HG02678 (cell line): ENCODE results near the gene DTD1.

Experiments used
- ATAC-seq: cut with Tn5 transposase; IDR thresholded peaks from one replicate; pipeline ENCODE4 v1.9.1; 2021; ENCODE audit warnings: mild to moderate bottlenecking, moderate library complexity; ENCODE audit not compliant: unreplicated experiment

DTD1 gene, protein sequence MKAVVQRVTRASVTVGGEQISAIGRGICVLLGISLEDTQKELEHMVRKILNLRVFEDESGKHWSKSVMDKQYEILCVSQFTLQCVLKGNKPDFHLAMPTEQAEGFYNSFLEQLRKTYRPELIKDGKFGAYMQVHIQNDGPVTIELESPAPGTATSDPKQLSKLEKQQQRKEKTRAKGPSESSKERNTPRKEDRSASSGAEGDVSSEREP

DNA sequence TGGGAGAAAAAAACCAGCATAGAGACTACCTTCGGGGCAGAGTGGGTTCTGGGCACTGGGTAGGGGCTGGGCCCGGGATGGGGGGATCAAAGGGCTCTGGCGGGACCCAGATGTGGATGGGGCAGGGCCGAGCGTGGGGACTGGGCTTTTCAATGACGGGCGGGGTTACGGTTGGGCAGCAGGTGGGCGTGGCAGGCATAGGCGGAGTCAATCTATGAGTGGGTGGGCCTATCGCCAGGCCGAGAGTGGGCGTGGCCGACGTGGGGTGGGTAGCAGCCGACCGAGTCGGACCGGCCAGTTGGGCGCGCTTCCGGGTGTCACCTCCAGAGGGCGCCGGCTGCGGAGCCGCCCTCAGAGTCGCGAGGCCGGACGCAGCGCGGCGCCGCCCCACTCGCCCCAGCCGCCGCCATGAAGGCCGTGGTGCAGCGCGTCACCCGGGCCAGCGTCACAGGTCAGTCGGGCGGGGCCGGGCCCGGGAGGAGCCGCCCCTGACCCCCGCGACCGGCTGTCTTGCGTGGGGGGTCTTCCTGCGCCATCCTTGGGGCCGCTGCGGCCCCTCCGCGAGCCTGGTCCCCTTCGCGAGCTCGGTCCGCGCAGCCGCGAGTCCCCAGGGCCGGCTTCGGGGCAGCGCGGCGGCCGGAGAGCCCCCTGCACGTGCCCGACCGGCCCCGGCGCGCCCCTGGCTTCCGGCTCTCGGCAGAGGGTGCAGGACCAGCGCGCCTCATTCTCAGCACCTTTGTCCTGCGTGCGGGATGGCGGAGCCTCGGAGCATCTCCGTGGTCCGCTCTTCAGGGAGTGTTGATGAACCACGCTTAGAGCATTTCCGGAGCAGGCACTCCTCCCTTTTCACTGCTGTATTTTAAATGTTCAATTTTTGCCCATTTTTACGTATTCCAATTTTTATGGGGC lies at the start of gene DTD1:
TSS of gene DTD1 (plus strand) at position 390 of the 909 bp plus-strand sequence. CDS start at position 409, 19 bp downstream.
- ATAC-seq: peak; percentile 87

DNA sequence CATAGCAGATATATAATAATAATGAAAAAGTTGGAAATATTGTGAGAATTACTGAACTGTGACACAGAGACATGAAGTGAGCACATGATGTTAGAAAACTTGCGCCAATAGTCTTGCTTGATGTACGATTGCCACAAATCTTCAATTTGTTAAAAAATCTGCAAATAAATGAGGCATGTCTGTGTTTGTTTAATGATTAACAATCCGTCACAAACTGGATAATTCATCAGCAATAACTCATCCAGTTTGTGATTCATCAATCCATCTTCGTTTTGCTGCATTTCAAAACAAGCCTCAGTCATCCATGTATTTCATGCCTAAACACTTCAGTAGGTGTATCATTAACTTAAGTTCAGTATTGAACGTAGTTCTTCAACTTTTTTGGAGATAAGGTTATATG lies 46.1 kb upstream of the DTD1 start:
- ATAC-seq: no peak

DNA sequence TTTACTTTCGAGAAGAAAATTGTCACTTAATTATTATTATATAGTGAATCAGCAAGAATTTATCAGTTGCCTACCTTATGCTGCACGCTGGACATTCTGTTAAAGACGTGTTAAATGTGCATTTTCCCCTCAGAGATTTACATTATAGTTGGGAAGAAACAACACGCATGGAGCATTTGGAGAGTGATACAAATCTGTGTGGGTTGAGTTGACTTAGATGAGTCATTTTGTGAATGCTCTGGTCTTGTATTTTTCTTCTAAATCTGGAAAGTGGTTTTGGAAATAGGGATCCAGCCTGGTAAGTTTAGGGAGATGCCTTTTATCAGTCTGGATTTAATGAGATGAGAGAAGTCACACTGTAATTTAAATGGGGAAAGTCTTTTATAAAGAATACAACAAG lies 44.6 kb upstream of the DTD1 start:
- no peak for ATAC-seq

DNA sequence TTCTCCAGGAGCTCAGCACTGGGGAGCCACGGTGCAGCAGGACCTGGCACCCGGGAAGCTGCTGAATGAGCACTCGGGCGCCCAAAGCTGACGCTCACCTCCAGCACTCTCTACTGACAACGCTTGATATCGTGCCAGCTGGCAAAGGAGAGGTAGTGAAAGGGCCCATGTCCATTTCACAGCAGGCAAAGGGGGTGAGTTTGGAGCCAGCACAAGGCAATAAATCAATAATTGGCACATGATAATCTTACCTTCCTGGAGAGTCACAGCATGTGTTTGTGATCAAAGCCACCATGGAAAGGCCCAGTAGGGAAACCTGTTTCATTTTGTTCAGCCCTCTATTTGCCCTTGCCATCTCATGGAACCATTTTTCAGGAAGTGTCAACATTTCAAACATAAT lies 43.9 kb upstream of the DTD1 start:
- no peak for ATAC-seq

DNA sequence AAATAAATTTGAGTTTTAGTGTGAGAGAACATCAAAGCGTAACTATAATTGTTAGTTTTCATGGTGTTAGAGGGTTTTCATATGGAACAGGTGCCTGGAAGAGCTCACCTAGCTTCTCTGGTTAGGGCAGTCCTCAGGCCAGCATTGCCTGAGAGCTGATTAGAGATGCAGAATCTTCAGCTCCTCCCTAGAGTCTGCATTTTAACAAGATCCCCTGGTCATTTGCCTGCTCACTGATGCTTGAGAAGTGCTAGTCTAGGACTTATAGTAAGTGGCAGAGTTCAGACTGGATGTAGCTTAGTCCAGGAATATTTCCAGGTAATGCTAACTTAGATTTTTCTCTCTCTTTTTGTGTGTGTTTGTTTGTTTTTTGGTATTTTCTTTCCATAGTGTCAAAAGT lies 42.3 kb upstream of the DTD1 start:
- ATAC-seq: no peak

DNA sequence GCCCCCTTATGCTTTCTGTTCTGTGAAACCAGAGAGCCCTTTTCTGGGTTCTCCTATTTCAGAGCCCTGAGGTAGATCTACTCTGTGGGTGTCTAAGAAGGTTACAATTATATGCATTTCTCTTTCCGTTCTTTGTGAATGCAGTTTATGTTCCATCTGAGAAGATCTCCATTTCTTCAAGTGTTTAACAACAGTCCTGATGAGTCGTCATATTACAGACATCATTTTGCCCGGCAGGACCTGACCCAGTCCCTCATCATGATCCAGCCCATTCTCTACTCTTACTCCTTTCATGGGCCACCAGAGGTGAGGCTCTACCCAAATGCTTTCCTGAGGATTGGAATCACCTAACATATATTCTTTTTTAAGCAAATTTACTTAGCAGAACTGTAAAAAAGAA lies 39.4 kb upstream of the DTD1 start:
- no peak for ATAC-seq

DNA sequence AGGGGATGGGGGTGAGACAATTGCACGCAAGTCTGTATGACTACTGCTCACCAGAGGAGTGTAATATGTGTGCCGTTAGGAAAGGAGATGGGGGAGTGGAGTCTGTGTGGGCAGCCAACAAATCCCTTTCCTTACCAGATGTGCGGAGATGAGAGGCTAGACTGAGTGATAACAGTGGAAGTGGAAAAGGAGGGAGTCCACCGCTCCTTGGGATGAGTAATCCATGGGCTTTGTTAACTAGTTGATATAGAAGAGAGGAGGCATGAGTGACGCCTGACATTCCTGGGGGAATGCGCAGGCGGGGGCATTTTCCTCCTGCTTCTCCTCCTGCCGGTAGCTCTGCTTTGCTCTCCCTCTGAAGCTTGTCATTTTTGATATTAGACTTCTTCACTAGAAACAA lies 34.1 kb upstream of the DTD1 start:
- ATAC-seq: no peak

DNA sequence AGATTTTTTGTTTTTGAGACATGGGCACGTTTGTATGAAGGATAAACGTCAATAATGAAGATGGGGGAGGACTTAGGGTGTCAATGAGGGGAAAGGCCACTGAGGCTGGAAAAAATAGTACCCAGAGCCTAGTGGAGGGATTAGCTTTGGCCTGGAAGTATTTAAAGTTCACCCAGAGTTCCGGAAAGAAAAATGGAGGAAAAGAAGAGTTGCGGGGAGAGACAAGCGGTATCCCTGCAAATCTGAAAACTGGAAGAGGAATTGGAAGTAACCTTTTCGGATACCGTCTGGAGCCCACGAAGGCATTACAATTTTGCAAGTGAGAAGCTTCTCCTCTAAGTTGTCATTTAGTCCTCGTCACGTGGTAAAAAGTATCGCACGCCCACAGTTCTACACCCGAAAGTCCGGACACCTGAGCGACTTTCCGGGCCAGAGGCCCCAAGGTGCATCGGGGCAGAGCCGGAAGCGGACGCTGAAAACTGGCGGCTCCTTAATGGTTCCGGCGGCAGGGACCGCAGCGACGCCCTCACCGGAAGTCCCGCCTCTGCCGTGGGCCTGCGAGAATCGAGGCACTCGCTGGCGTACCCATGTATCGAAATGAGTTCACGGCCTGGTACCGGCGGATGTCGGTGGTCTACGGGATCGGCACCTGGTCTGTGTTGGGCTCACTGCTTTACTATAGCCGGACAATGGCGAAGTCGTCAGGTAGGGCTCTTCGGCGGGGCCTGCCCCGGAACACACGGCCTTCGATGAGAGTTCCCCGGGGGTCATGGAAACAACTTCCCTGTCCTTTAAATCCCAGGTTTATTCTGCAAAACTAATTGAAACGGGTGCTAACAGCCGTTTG lies 20.7 kb upstream of the DTD1 start, which contains the start of gene SMIM26:
TSS of gene SMIM26 (plus strand) at position 541 of the 847 bp plus-strand sequence. CDS start at position 588, 47 bp downstream.
- ATAC-seq: peak; percentile 100

DNA sequence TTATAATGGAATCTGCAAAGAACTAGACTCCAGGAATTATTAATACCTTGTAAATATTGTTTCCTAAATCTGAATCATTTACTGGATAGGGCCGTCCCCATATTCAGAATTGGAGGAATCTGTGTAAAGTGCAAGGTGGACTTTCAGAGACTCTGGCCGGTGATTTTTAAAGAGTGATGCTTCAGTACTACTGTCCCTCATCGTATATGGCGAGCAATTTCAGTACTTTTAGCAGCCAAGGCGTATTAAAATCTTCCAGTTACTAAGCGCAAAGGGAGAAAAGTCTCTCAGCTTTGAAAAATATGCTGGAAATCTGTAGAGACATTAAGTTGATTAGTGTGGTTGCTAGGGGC lies 20.1 kb upstream of the DTD1 start:
- ATAC-seq: peak; percentile 13

DNA sequence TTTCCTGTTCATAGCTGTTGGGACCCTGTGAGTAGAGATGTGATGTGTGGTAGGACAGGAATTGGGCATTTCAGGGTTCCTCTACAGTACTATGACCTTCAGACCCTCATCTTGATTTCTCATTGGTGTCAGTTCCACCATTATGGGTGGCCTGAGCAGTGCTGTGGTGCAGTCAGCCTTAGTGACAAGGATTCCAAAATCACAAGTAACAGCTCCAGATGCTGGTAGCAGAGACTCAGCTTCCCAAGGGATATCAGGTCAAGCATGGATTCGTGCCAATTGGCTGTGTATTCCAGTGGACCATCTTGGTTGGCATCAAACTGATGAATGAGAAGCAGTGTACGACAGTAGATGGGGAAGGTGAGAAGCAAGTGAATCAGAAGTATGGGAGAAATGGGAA lies 16.8 kb upstream of the DTD1 start:
- ATAC-seq: no peak

DNA sequence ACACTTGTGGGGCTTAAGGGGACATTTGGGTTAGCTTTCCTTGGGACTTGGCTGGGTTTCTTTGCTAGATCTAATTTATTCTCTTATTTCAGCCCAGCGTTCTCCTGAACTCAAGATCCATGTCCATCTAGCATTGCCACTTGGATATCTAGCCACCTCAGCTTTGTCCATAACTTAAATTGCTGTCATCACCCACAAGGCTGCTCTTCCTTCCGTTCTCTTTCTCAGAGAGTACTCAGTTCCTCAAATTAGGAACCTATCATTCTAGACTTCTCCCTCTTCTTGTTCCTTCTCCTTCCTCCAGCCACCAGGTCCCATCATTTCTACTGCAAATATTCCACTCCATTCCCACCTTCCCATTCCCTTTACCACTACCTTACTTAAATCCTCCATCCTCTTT lies 16.3 kb upstream of the DTD1 start:
- ATAC-seq: no peak

DNA sequence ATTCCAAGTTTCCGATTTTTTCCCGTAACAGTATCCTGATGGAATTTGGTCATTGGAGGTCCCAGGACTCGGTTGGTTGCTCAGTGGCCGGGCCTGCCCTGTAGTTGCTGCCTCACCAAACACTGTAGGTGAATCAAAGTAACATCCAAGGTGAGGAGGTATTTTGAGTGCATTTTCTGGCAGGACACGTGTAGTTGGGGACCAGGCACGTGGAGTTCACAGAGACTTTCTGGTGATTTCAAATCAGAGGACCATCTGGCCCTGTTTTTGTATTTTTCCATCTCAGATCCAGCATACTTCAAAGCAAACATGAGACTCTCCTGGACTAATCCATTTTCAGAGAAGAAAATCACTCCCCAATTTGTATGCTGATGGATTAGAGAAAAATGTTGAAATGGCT lies 9.9 kb upstream of the DTD1 start:
- ATAC-seq: no peak

DNA sequence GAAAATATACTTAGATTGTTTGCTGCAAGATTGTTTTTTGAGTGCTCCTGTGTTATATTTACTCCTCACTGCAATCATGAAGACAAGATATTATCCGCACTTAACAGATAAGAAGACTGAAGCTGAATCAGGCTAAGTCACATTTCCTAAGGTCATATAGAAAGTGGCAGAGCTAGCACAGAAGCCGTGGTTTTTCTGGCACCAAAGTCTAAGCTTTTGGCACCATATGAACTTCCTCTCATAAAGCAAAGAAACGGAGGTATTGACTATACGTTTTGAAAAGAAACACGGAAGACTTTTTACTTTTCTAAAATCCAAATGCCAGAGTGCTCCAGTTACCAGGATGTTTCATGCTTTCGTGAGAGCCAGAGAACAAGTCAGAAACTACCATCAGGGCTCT lies 9.3 kb upstream of the DTD1 start:
- ATAC-seq: no peak

DNA sequence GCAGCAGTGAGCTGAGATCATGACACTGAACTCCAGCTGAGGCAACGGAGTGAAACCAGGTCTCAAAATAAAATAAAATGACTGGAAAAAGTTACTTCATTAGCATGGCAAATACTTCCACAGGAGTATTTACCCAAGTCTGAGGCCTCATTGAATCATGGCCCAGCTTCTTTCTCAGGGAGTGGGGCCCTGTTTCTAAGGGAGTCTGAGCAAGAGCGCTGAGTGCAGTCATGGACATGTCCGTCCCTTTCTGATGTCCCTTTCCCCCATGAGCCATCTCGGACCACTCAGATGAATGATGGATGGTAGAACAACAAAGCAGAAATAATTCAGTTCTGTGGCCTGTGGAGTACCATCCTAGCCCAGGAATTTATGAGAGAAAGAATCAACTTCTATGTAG lies 7.8 kb upstream of the DTD1 start:
- no peak for ATAC-seq

DNA sequence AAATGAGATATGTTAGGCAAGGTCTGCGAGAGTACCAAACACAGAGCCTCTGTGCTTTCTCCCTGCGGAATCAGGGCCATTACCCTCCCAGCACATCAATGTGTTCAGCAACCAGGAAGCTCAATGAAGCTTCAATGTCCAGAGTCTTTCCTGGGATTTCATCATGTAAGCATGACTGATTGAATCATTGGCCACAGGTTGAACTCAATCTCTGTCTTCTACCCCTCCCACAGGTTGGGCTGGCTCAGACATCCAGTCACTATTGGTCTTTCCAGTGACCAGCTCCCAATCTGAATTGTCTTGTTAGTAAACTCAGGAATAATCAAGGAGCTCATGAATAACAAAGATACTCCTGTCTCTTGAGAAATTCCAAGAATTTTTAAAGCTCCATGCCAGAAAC lies 2.7 kb upstream of the DTD1 start:
- ATAC-seq: no peak

DNA sequence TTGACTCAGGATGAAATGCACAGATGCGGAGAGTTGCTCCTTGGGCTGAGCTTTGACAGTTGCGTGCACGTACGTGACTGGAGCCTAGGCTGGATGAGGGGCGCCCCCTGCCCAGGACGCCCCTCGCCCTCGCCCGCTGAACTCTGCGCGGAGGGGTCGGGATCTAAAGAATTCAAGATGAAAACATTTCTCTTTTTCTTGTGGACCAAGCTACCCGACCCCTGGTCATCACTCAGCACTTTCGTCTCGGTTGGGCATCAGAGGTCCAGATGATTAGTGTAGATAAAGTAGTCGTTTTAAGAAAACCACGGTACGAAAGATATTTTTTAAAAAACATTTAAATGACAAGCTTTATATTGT lies 700 bp downstream of the DTD1 start:
- peak; percentile 6 for ATAC-seq

DNA sequence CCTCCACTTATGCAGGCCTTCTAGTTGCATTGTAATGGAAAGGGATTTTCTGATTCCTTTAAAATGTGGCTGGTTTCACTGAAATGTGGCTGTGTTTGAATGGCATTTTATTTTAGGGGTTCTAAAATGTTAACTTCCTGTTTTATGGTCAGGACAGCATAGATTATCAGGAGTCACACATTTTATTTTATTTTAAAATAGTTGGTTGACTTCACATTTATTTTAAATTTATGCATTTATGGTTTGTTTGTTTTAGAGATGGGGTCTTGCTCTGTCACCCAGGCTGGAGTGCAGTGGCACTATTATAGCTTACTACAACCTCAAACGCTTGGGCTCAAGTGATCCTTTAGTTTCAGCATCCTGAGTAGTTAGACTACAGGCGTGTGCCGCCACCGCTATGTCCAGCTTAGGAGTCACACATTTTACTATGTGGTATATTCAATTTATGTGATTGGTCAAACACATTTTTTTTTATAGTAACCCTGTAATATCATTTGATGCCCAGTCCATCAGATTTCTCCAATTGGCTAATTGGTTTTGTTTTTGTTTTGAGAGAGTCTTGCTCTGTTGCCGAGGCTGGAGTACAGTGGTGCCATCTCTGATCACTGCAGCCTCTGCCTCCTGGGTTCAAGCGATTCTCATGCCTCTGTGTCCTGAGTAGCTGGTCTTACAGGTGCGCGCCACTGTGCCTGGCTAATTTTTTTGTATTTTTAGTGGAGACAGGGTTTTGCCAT lies 2.3 kb downstream of the DTD1 start:
- ATAC-seq: no peak

DNA sequence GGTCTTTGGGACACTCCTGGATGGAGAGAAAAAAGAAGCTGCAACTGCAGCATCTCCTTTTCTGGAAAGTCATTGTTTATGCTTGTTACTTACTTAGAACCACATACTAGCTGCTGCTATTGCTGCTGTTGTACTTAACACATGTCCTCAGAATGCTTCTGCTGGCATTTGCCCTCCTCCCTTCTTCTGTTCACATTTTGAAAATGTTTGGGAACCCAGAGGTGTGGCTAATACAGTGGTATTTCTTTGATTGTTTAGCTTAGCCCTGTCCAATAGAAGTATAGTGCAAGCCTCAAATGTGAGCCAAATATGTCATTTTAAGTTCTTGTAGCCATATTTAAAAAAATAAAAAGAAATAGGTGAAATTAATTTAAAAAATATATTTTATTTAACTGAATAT lies 8.4 kb downstream of the DTD1 start:
- no peak for ATAC-seq

DNA sequence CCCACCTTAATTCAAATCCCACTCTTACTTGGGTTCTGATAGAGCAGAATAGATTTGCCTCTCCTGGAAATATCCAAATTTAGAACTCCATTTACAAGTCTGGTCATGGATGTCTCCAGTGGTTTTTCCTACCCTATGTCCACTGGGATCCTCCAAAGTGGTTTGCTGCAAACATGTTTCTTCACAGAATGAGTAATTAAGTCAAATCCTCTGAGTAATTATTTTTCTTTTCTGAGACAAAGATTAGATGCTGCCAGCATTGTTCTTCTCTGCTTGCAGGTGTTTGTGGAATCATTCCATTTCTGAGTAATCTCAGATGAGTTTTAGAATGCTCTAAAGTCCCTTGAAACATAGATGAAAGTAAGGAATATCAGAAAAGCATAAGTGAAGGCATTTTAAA lies 21.9 kb downstream of the DTD1 start:
- no peak for ATAC-seq

DNA sequence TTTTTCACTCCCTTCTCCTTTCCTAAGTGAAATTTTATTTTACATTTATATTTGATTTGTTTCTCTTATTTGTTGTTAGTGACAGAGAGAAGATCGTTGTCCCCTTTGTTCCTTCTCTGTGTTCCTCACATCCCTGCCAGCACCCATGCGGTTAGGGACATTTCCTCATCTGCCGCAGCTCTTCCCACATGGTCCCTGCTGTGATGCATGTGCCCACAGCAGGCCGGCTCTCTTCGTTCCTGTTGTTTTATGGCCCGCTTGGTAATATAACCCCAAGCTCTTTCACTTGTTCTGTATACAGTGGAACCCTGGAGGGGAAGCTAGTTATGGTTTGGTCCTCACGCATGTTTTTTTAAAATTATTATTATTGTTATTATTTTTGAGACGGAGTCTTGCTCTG lies 23.6 kb downstream of the DTD1 start:
- no peak for ATAC-seq

DNA sequence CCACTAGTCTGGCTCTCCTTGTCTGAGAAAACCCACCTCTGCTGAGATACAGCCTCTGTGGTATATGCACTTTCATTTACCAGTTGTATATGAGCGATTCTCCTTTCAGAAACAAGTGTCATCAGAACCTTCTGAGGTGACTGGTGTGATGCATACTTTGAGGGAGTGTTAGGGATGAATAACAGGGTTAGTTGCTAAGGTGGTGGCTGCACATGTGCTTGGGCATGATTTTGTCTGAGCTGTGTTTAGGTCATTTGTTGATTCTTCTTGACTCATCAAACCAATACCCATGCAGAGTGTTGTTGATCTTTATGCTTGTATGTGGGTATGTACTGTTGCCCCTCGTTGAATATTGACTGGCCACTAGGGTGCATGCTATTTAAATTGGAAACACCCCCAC lies 25.7 kb downstream of the DTD1 start:
- no peak for ATAC-seq
